ENCODE measurements around the gene BORCS6.

GRCh38 chr17:8227238-8227581 lies 37.2 kb upstream of the BORCS6 start:
- TF ChIP-seq CTCF (IDR thresholded peaks at IDR 0.05; ENCODE audit: low read depth, low read length, missing input control) (no peak), YY1 (IDR thresholded peaks at IDR 0.05) (no peak), REST (IDR thresholded peaks at IDR 0.05) (no peak), TAF1 (conservative IDR thresholded peaks at IDR 0.05) (no peak)

Measured in liver (tissue), 3 donors.